Measurements from ENCODE around the gene XPC.

XPC gene

DNA sequence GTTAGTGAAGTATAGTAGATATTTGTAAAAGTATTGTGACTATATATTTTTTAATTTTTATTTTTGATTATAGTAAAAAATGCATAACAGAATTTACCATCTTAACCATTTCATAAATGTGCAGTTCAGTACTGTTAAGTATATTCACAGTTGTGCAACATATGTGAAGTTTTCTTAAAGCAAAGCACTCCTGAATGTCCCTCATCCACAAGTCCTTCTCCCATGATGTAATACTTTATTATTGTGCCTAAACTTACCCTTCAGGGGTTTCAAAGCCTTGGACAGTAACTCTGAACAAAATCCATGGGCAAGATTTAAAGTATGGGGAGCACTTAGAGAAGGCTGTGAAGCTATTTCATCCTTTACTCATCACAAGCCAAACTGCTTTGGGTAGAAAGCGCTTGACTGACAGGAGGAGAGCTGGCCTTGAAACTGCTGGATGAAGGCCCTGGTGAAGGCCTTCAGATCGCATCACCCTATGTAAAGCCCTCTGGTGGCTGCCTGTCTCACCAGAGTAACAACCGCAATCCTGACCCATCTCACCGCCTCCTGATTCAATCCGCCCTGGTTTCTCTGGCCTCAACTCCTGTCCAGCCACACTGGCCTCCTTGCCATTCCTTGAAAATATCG, 28.3 kb upstream of the XPC start:
- no peak for DNase-seq

DNA sequence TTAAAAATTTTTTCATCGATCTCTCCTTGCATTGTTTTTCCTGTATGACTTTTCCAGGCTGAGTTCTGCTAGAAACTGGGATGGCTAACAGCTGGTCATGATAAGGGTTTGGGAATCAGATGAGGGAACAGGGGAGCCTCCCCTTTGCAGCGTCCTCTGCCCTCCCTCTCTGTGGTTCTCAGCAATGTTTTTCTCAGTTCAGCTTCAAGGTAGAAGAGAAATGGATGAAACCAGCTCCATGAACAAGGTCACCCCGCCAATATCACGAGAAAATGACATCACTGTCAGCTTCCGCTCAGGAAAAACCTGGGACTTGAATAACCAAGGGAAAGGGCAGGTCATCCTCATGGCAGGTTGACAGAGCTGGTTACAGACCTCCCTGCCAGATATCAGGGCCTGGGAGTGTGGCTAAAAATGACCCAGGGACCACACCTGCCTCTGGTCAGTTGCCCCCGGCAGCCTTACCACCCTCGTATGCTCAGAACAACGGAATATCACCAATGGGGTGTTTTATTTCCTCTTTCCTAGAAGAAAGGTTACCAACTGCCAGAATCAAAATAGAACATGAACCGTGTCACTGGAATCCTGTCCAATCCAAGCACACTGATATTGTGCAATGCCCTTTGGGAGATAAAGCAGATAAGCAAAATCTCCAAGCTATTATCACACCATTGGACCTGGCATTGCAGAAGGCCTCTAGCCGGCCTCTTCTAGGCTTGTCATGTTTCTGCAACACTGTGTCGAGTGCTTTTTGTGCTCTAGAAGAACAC, 26.3 kb upstream of the XPC start:
- DNase-seq = no peak

DNA sequence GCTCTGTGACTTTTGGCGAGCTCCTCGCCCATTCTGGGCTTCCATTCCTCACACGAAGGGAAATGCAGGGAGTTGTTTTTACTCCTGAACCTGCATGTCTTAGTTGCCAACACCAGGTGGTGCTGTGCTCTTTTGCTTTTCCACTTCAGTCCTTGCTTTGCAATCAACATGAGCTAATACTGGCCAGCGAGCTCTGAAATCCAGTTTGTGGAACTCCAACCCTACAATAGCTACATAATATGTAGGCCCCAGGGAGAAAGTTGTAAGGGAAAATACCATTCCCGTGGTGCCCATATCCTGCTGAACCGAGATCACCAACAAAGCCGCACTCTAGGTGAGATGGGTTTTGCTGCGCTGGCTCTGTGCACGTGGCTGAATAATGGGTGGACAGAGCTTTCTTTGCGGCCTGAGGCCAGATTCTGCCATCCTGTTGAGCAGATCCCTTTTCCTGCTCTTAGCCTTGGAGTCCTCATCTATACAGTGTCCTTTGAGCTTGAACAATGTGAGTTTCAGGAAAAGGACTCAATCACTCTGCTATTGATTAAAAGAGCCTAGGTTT, 25.2 kb upstream of the XPC start:
- peak; percentile 51 for DNase-seq

DNA sequence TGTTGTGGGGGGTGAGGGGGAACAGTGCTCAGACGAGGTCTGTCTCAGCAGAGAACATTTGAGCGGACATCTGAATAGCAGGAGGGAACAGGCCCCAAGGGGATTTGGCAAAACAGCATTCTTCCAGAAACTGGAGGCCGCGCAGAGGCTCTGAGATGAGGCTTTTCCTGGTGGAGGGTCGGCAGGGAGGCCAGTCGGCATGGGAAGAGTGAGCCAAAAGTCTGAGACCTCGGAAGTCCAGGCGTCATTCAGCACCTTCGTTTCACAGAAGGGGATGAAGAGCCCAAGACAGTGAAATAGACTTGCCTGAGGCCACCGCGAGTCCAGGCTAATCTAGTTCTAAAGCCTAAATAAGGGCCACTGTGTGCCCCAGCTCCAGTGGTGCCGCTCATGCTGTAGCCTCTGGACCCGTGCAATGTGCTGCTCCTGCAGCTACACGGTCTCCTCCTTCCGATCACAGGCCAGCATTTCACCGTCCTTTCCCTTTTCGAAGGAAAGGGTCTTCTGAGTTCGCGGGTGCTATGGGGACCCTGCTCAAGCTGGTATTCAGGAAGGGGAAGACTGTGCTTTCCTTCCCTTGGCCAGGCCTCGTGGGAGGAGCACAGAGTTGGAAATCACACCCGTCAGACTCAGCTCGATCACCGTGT, 24.6 kb upstream of the XPC start:
- no peak for DNase-seq

DNA sequence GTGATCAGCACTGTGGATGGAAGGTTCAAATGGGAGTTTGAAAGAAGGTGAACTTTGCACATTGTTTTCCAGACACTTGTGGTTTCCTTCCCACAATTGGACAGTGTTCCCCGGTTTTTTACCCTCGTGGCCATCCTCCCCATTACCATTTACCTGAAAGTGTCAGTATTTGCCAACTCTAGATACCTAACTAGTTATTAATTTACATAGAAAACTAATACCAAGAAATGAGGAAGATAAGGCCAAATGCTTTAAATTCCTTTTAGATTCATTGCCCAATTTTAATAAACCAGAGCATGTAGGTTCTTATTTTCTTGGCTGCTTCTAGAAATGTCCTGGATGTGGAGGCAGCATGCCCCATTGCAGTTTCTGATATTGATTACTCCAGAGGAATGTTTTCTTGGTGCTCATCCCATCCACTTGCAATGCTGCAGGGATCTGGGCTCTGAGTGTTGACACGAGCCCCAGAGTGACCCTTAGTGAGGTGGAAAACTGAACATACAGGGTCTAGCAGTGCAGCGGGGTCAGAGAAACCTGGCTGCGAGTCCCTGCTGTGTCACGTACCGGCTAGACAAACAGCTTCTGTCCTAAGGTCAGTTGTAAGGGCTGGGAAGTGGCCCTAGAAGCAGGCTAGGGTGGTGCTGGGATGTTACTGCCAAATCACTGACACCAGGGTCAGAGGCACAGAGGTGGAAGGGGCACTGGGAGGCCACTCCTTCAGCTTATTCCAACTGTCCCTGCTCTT, 23.7 kb upstream of the XPC start:
- no peak for DNase-seq

DNA sequence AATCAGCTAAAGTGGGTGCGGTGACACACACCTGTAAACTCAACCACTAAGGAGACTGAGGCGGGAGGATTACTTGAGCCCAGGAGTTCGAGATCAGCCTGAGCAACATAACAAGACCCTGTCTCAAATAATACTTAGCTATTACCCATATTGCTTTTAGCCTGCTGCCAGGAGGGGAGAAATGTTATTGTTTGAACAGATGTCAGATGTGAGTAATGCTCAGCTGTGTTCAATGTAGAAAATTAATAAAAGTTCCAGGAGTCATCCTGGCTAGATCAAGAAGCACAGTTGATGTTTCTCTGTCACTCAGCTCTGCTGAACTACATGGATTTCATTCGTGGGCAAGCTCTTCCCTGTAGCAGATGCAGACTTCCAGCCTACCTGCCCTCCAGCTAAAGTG, 22.4 kb upstream of the XPC start:
- DNase-seq = no peak

DNA sequence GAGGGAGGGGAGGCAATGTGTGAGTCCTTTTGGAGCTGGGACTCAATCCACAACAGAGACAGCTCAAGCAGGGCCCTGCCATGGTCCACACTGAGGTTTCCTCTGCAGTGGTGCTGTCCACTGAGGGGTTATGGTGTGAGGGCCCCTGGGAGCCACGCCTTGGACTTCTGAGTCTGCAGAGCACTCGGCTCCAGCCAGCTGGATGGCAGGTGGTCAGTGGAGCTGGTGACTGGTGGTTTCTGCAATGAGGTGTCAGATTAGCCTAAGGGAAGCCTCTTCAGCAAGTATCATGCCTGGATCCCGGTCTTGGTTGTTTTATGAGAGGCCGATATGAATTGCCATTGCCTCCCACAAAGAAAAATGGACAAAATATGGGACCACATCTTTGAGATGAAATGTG, 21.9 kb upstream of the XPC start:
- DNase-seq = no peak

DNA sequence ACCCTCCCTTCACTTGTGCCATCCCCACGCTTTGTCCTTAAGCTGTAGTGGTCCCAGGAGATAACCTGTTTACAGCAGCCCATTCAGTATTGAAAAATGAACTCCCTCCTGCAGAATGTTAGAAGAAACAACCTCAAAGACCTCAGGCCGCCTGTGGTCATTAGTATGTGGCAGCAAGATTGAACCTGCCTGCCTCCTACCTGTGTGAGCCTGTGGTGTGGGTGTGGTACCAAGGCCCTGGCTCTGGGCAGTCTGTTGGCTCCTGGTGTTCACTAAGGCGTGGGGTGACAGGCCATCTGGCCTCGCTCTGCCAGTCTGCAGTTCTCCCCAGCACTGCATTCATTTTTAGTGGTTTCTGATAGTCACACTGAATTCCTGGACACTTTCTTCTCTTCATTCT, 21.2 kb upstream of the XPC start:
- DNase-seq = no peak

DNA sequence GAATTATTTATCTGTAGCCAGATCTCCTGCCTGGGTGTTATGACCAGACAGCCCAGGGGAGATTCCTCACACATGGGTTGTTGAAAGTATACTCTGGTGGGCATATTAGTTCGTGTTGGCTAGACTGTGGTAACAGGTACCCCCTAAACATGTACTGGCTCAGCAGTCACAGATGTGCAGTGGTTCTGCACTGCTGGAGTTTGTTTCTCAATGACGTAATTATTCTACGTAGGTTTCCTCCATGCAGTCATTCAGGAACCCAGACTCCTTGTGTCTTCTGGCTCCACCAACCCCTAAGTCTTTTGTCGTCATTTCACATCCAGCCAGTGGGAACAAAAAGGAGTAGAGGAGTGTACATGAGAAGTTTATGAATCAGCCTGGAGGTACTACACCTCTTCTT, 16.5 kb upstream of the XPC start:
- no peak for DNase-seq

DNA sequence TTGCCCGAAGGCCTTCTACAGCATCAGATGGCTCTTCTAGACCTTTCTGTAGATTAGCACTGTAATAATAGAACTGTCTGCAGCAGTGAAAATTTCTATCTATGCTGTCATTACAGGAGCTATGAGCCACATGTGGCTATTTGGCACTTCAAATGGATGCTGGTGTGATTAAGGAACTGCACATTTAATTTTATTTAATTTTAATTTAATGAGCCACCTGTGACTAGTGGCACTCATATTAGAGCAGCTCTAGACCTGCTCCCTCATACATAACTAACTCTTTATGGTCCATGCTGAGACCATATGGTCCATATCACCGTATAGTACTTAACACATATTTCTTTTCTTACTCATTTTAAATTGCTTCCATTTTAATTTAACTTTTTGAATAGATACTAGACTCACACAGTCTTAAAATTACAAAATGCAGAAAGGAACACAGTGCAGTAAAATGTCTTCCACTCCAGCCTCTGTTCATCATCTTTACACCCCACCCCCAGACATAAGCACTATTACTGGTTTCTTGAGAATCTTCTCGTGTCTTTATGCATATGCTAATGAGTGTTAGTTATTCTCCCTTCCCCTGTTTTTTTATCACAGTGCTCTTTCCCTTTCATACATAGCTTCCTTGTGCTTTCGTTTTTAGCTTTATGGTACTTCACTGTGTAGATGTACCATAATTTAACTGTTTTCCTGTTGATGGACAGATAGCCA, 9.8 kb upstream of the XPC start:
- no peak for DNase-seq

DNA sequence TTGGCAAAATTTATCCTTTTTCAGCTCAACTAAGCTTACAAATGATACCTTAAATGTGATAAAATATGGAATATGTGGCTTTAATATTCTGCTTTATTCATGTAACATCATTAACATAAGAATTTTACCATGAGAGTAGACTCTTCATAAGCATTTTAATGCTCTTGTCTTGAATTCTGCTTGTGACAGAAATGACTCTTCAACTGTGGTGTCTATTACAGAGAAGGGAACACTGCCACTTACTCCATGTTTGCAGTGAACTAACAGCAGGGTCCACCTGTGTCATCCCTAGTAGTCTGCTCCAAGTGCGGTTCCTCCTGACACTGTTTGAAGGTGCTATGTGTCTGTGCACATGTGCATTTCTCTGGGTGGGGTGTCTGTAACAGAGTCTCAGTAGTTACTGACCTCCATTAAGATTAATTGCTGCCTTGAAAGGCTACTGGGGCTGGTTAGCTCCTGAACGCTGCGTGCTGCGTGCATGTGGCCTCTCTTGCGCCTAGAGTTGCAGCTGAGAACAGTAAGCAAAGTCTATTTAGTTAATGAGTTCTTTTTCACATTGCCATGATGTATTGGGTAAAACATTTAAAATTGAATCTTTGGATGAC, 8.6 kb upstream of the XPC start:
- no peak for DNase-seq

DNA sequence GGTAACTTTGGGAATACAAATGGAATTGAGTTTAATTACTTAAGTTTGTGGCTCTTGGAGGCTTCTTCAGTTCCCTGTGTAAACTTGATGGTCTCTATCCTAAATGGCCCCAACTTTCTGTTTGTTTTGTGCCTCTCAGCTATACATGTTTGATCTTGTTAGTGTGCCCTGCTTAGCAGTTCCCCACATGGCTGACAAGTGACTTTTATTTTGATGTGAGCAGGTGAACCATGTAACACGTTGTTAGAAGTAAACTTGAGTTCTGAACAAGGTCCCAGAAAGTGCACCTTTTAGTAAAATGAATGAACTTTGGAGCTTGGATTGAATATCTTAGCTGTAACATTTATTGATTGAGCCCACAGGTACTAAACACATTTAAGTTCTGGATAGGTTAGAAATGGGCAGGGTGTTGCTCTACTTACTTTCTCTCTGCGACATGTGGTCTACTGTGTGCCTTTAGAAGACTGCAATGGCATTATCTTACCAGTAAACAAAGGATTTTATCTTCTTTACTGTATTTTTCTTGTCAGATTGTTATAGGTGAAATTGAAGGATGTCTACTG, 4.7 kb upstream of the XPC start:
- no peak for DNase-seq

DNA sequence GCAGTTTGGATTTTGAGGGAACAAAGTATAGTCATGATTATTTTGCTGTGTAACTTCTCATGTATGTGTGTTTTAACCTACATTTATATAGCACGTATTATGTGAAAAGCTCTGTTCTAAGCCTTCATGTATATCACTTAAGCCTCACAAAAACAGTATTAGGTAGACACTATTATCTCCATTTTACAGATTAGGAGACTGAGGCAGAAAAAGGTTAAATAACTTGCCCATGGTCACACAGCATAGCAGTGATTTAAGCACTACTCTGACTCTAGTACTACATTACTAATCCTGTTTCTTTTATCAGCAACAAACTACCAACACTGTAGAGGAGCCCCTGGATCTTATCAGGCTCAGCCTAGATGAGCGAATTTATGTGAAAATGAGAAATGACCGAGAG, 2.9 kb upstream of the XPC start:
- no peak for DNase-seq

DNA sequence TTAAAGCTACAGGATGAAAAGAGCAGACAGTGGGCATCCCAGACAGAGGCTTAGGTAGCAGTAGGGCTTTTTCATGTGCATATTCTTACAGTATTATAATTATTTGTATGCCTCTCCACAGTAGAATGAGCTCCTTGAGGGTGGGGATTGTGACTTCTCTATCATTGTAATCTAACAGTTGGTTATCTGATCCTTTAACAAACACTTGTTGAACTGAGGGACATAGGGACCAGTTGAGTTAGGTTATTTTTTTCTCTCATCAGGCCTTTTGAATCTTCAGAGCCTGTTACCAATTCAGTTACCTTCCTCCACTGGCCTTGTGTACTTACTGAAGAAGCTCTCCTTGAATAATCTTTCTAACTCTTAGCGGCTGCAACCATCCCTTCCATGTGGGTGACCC, 1.4 kb upstream of the XPC start:
- DNase-seq = no peak

DNA sequence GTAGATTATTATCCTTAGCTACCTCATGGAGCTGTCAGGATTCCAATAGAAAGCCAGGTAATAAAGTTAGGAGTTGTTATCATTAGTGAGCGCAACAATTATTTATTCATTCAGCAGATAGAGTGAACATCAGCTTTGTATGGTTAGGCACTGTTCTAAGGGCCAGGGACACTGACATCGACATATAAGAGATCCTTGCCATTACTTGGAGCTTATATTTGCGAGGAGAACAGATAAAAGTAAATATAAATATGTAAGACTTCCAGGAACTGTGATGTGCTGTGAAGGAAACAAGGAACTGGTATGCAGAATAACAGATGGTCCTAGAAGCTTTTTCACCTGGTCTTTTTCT, 689 bp upstream of the XPC start:
- no peak for DNase-seq

DNA sequence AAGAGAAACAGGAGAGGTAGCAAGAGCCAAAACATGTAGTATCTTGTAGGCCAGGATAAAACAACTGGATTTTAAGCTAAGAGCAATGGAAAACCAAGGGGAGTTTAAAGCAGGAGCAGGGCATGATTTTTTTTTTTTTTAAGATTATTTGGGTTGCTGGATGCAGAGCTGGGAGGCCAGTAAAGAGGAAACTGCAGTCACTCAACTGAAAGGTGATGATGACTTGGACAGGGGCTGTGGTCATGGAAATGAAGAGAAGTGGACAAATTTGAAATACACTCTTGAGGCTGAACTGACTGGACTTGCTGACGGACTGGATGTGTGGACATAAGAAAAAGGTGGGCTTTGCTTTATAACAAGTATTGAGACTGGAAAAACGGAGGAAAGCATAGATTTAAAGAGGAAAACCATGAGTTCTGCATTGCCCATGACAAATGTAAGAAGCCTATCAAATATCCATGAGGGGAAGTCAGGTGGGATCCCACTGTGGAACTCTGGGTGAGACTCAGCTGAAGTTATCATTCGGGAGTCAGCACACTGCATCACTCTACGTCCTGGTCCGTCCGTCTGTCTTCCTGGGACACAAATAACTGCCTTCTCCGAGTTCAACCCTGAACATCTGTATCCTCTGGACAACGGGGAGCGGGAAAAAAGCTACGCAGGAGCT, 688 bp downstream of the XPC start:
- peak; percentile 17 for DNase-seq

DNA sequence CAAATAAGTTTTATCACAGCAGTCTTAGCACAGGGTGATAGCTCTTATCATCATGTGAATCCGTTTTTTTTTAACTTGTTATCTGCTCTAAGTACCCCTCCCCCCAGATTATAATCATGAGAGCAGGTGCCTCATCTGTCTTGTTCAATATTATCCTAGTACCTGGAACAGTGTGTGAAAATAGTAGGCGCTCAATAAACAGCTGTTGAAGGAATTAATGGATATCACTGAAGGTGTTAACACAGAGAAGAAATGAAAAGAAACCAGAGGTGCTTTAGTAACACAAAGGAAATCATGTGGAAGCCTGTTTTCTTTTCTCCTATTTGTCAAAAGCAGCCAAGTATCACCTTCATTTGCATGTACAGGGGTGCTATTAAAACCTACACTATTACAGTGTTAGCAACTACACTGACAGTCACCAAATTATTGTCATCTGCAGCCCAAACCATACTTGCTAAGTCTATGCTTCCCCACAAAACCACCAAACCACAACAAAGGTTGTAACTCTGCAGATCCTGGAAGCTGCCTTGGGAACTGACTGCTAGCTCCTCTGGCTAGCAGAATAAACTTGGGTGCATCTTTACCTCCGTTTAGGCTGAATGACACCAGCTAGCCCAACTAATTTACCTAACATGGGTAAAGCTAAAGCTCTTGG, 2.9 kb downstream of the XPC start:
- peak; percentile 80 for DNase-seq

DNA sequence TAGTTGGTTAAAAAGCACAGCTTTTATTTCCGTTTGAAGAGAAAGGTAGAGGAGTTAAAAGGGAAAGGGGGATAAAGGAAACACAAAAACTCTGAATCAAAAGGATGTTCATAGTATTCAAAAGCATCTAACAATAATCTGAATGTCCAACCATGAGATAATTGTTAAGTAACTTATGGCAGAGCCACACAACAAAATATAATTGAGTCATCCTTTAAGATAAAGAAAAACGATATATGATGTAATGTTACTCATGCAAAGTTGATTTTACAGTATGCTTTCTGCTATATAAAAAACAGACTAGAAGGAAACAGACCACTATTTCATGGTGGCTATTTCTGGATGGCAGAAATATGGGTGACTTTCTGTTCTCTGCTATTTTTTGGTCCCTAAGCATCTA, 3.9 kb downstream of the XPC start:
- DNase-seq = no peak

DNA sequence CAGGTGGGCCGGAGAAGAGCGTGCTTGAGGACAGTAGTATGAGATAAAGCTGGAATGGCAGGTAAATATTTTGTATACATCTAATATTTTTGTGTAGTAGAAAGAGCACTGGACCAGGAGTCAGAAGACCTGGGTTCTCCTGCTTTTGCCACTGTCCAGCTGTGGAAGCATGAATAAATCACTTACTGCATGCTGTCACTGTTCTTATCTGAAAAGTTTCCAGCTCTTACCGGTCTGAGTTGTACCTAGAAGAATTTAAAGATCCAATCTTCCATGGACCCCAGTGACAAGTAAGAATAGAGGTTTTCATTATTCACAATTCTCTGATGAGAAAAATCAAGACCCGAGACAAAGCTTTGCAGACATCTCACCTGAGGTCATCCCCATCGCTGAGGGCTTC, 5.9 kb downstream of the XPC start:
- DNase-seq = no peak

DNA sequence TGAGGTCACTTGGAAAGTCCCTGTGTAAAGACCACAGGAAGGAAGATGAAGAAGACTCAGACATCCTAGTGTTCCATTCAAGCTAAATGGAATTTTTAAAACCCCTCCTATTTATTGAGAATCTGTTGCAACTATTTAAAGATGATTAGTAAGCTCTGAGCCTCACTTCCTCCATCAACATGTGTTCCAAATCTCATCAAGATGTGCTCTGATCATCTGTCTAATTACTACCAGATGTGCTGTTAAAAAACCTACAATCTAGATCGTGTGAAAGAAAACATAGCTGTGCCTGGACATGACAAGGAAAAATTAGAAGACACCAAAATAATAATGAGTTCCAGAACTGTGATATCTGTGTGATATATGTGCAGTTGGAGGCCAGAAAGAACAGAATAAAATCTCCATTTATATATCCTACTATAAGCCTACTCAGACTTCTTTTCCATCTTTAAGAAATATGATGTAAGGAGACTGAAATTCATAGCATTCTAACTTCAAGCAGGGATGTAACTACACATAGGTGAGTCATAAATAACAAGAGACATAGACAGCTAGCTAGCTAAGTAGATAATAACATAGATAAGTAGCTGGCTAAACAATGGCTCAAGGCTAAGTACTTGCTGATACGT, 7.8 kb downstream of the XPC start:
- DNase-seq = no peak

Data from activated CD4-positive, alpha-beta T cell treated with anti-CD3 and anti-CD28 coated beads, Interleukin-2, Interleukin-6, amounts not matched to agents 100 ng/mL and 50 ng/mL, durations not matched to agents 16 hours and 8 hours (primary cell).